Effector memory CD4-positive, alpha-beta T cell (primary cell): Measurements from ENCODE around the gene DERA.
"Not testable (repeated sequence)": the region's sequence is repeated elsewhere in the genome, so short reads cannot be mapped to it uniquely, and the experiment has no call there.

Experiments used
- DNase-seq, 3 donors: peaks; one replicate each; pipeline ENCODE4 v3.0.0-alpha.2; 2020
- H3K27ac ChIP-seq: 2 replicates; pipeline ENCODE4 v1.7.0; 2013; ENCODE audit warnings: mild to moderate bottlenecking, low read length, moderate library complexity; ENCODE audit not compliant: insufficient read depth, poor library complexity, severe bottlenecking
- H3K27me3 ChIP-seq: replicated peaks from 2 replicates; pipeline ENCODE4 v1.7.0; 2013; ENCODE audit warnings: mild to moderate bottlenecking, low read length; ENCODE audit not compliant: insufficient read depth, control insufficient read depth, poor library complexity, severe bottlenecking
- H3K36me3 ChIP-seq: 2 replicates; pipeline ENCODE4 v1.7.0; 2013; ENCODE audit warnings: mild to moderate bottlenecking, low read length, moderate library complexity; ENCODE audit not compliant: control insufficient read depth, insufficient read depth
- H3K4me1 ChIP-seq: 2 replicates; pipeline ENCODE4 v1.7.0; 2013; ENCODE audit warnings: low read length, mild to moderate bottlenecking; ENCODE audit not compliant: control insufficient read depth, insufficient read depth, poor library complexity, severe bottlenecking
- H3K4me3 ChIP-seq: 2 replicates; pipeline ENCODE4 v1.7.0; 2013; ENCODE audit warnings: low read length, low read depth, mild to moderate bottlenecking; ENCODE audit not compliant: insufficient read depth, poor library complexity, severe bottlenecking
- H3K9me3 ChIP-seq: 2 replicates; pipeline ENCODE4 v1.7.0; 2013; ENCODE audit warnings: mild to moderate bottlenecking, low read length, moderate library complexity; ENCODE audit not compliant: control insufficient read depth

Gene DERA

GRCh38 chr12:15996254-15996653 lies 85.1 kb downstream of the DERA start:
- Histone ChIP-seq H3K27me3 (no peaks in the 10 kb centered on the region), H3K36me3 (no peaks in the 10 kb centered on the region), H3K9me3 (no peaks in the 10 kb centered on the region), H3K4me1 (no peaks in the 10 kb centered on the region), H3K27ac (no peak overlapping the region), H3K4me3 (no peak overlapping the region)
- no peak for DNase-seq

DNA sequence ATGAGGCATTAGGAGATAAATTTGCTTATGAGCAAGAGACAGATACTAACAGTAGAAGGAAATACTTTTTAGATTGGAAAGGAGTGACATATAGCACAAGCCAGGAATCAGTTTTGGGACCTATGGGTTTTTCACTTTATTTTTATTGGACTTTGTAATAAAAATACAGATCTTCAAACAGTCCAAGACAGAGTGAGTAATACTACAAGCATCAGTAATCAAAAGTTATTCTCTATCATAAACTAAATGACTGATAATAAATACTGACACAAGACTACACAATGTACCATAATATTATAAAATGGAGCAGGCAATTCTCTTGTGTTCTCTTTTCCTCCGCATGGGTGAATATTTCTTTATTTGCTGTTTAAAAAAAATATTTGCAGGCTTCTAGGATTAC lies 85.8 kb downstream of the DERA start:
- Histone ChIP-seq H3K27ac (no peak overlapping the region), H3K36me3 (no peaks in the 10 kb centered on the region), H3K4me3 (no peak overlapping the region), H3K27me3 (no peaks in the 10 kb centered on the region), H3K4me1 (no peaks in the 10 kb centered on the region), H3K9me3 (no peaks in the 10 kb centered on the region)
- no peak for DNase-seq

DNA sequence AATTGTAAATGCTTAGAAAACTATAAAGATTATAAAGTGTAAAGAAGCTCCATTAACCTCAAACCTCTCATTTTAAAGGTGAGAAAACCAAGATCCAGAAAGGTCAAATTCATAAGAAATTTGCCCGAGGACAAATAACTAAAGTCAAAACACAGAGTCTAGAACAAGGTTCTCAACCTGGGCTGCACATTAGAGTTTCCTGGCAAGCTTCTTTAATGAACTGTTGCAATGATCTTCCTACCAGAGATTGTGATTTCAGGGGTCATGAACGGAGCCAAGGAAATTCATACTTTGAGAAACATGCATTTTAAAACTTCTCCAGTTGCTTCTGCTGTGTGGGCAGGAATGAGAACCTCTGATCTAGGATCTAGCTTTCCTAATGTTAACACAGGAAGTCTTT lies 86.8 kb downstream of the DERA start:
- Histone ChIP-seq H3K27me3 (no peaks in the 10 kb centered on the region), H3K4me1 (no peaks in the 10 kb centered on the region), H3K4me3 (no peak overlapping the region), H3K27ac (no peak overlapping the region), H3K36me3 (no peaks in the 10 kb centered on the region), H3K9me3 (no peaks in the 10 kb centered on the region)
- DNase-seq = no peak

- H3K27ac ChIP-seq = no peak overlapping the region
- H3K36me3 ChIP-seq = no peaks in the 10 kb centered on the region
Measured at GRCh38 chr12:16002880-16003279, 91.7 kb downstream of the DERA start.

DNA sequence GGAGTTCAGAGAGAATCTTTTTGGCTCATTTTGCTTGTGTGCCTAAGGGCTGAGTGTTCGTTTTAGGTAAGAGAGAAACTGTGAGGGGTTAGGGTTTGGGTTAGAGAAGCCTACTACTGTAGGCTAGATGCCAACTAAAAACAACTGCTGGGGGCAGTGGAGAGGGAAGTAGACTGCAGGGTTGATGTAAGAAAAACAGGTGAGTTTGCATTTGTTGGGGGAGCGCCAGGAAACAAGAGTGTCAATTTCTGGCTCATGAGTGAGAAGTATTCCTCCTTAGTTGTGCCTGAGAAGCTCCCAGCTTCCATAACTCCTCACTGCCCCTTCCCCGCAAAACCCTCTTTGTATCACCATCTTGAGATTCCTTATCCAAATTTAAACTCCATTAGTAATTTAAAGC lies 92.3 kb downstream of the DERA start:
- Histone ChIP-seq H3K36me3 (no peaks in the 10 kb centered on the region), H3K9me3 (no peaks in the 10 kb centered on the region), H3K27ac (no peak overlapping the region), H3K27me3 (no peaks in the 10 kb centered on the region), H3K4me1 (no peaks in the 10 kb centered on the region), H3K4me3 (no peak overlapping the region)
- no peak for DNase-seq

More at GRCh38 chr12:16002880-16003279, 91.7 kb downstream of the DERA start:
- H3K27me3 ChIP-seq = no peaks in the 10 kb centered on the region
- no peaks in the 10 kb centered on the region for H3K4me1 ChIP-seq
- no peaks in the 10 kb centered on the region for H3K9me3 ChIP-seq
- H3K4me3 ChIP-seq = no peak overlapping the region
- no peak for DNase-seq

DNA sequence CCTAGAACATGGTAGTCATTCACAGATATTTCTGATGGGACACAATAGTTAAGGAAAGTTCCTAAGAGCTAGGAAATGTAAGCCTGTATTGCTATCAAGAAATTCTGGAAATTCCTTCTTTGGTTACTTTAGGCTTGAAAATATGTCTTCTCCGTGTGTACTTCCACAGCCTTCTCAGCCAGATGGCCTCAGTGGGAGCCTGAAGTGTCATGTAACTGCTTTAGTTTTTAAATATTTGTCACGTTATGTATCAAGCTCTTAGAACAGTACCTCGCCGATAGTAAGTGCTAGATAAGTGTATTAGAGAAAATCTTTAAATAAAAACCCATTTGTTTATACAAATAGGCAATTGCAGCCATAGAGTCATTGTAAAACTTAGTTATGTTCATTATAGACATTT lies 95.6 kb downstream of the DERA start:
- Histone ChIP-seq H3K36me3 (no peaks in the 10 kb centered on the region), H3K4me3 (no peak overlapping the region), H3K27ac (no peak overlapping the region), H3K9me3 (no peaks in the 10 kb centered on the region), H3K27me3 (no peaks in the 10 kb centered on the region), H3K4me1 (no peaks in the 10 kb centered on the region)
- no peak for DNase-seq

GRCh38 chr12:16008421-16008824 lies 97.3 kb downstream of the DERA start:
- H3K27ac ChIP-seq = no peak overlapping the region
- H3K4me1 ChIP-seq = no peaks in the 10 kb centered on the region

GRCh38 chr12:16012117-16012516 lies 101.0 kb downstream of the DERA start:
- no peaks in the 10 kb centered on the region for H3K9me3 ChIP-seq

More at GRCh38 chr12:16008421-16008824, 97.3 kb downstream of the DERA start:
- no peaks in the 10 kb centered on the region for H3K36me3 ChIP-seq
- no peak overlapping the region for H3K4me3 ChIP-seq
- no peaks in the 10 kb centered on the region for H3K9me3 ChIP-seq
- H3K27me3 ChIP-seq = no peaks in the 10 kb centered on the region
- DNase-seq = no peak

DNA sequence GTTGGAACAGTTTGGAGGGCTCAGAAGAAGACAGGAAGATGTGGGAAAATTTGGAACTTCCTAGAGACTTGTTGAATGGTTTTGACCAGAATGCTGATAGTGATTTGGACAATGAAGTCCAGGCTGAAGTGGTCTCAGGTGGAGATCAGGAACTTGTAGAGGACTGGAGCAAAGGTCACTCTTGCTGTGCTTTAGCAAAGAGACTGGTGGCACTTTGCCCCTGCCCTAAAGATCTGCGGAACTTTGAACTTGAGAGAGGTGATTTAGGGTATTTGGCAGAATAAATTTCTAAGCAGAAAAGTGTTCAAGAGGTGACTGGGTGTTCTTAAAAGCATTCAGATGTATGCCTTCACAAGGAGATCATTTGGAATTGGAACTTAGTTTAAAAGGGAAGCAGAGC lies 102.6 kb downstream of the DERA start:
- not testable (repeated sequence) for H3K36me3 ChIP-seq, H3K27me3 ChIP-seq, DNase-seq, H3K4me3 ChIP-seq, H3K4me1 ChIP-seq, H3K9me3 ChIP-seq, H3K27ac ChIP-seq

More at GRCh38 chr12:16012117-16012516, 101.0 kb downstream of the DERA start:
- Histone ChIP-seq H3K36me3 (no peaks in the 10 kb centered on the region), H3K4me3 (no peak overlapping the region), H3K4me1 (no peaks in the 10 kb centered on the region), H3K27me3 (no peaks in the 10 kb centered on the region), H3K27ac (no peak overlapping the region)
- no peak for DNase-seq

DNA sequence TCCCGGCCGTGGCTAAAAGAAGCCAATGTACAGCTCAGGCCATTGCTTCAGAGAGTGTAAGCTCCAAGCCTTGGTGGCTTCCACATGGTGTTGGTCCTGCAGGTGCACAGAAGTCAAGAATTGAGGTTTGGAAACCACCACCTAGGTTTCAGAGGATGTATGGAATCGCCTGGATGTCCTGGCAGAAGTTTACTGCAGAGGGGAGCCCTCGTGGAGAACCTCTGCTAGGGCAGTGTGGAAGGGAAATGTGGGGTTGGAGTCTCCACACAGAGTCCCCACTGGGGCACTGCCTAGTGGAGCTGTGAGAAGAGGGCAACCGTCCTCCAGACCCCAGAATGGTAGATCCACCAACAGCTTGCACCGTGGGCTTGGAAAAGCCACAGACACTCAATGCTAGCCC lies 103.3 kb downstream of the DERA start:
- not testable (repeated sequence) for H3K4me3 ChIP-seq, H3K9me3 ChIP-seq, H3K4me1 ChIP-seq, H3K27me3 ChIP-seq, DNase-seq, H3K27ac ChIP-seq, H3K36me3 ChIP-seq

DNA sequence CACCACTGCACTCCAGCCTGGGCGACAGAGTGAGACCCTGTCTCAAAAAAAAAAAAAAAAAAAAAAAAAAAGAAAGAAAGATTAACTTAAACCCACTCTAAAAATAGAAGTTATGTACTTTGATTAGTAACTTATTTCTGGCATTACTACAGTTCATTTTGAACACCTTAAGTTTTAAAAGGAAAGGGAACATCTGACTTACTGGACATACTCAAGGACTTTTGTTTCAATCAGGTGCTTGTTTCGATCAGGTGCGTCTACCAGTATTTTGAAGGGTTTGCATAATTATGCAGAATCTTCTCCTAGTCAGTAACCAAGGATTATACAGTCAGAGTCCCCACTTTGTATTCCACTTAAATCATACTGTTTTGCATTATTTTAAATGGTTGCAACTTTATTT lies 105.6 kb downstream of the DERA start:
- Histone ChIP-seq H3K36me3 (no peaks in the 10 kb centered on the region), H3K4me3 (no peak overlapping the region), H3K27me3 (no peaks in the 10 kb centered on the region), H3K27ac (no peak overlapping the region), H3K9me3 (no peaks in the 10 kb centered on the region), H3K4me1 (no peaks in the 10 kb centered on the region)
- no peak for DNase-seq
